ENCODE data around the gene ME2. TPM values are rescaled to one million over a fixed set of nuclear protein-coding genes. Genes with fewer than 3 reads are reported as not detected.

ME2 gene
- total and polyA plus RNA-seq, 2 of the 8 experiments (the other 6 are each of a cell fraction or from before 2014, with no cell fraction given) = 54.7 to 66.9 TPM

DNA sequence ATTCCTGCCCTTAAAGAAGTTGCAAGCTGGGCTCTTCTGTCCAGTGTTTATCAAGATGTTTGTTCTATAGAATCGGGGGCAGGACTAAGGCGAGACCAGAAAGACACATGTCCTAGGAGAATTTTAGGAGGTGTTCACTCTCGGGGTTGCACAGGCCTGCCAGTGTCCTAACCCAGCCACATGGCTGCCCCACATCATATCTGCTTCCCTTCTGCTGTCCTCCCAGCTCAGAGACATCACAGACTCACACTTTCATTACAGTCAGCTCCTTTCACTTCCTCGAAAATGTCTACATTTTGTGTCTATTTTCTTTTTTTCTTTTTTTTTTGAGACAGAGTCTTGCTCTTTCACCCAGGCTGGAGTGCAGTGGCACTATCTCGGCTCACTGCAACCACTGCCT is 48.4 kb upstream of the ME2 start (continued):
- no peak for TF ChIP-seq BRCA1 (IDR thresholded peaks at IDR 0.05; ENCODE audit: low read depth, low read length)

Data from H1 (cell line).